ENCODE results near the gene DHRSX.
"Not testable (repeated sequence)": the region's sequence is repeated elsewhere in the genome, so short reads cannot be mapped to it uniquely, and the experiment has no call there.

DHRSX gene

DNA sequence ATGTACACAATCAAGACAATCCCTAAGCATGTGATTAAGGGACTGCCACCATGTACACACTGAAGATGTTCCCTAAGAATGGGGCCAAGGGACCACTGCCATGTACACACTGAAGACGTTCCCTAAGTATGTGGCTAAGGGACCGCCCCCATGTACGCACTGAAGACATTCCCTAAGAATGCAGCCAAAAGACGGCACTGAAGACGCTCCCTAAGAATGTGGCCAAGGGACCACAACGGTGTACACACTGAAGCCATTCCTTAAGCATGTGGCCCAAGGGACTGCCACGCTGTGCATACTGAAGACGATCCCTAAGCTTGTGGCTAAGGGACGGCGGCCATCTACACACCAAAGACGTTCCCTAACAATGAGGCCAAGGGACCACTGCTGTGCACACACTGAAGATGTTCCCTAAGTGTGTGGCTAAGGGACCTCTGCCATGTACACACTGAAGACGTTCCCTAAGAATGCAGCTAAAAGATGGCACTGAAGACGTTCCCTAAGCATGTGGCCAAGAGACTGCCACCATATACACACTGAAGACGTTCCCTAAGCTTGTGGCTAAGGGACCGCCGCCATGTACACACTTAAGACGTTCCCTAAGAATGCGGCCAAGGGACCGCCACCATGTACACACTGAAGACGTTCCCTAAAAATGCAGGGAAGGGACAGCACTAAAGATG lies 26.4 kb downstream of the DHRSX start:
- no peak for TF ChIP-seq ZFX (IDR thresholded peaks at IDR 0.05)
- TF ChIP-seq, protein P1, sequence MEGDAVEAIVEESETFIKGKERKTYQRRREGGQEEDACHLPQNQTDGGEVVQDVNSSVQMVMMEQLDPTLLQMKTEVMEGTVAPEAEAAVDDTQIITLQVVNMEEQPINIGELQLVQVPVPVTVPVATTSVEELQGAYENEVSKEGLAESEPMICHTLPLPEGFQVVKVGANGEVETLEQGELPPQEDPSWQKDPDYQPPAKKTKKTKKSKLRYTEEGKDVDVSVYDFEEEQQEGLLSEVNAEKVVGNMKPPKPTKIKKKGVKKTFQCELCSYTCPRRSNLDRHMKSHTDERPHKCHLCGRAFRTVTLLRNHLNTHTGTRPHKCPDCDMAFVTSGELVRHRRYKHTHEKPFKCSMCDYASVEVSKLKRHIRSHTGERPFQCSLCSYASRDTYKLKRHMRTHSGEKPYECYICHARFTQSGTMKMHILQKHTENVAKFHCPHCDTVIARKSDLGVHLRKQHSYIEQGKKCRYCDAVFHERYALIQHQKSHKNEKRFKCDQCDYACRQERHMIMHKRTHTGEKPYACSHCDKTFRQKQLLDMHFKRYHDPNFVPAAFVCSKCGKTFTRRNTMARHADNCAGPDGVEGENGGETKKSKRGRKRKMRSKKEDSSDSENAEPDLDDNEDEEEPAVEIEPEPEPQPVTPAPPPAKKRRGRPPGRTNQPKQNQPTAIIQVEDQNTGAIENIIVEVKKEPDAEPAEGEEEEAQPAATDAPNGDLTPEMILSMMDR (conservative IDR thresholded peaks at IDR 0.05) = no peak
- H3K27ac ChIP-seq = no peak overlapping the region

- not testable (repeated sequence) for H3K27ac ChIP-seq
These were observed 27.7 kb downstream of the DHRSX start for GRCh38 chrX:2473064-2473463.

DNA sequence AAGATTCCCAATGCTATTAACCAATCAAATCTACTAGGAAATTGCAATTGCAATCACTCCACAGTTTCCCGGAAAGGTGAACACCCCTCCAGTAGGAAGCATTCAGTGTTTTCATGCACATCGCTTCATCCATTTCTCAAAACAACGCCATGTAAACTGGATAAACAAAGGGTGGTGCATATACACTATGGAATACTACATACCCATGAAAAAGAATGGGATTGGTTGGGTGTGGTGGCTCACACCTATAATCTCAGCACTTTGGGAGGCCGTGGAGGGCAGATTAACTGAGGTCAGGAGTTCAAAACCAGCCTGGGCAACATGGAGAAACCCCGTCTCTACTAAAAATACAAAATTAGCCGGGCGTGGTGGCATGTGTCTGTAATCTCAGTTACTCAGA lies 29.1 kb downstream of the DHRSX start:
- TF ChIP-seq ZFX (IDR thresholded peaks at IDR 0.05) = no peak
- TF ChIP-seq, protein P1 (conservative IDR thresholded peaks at IDR 0.05) = no peak
- H3K27ac ChIP-seq = no peak overlapping the region

GRCh38 chrX:2471126-2471525 lies 29.6 kb downstream of the DHRSX start:
- not testable (repeated sequence) for H3K27ac ChIP-seq

DNA sequence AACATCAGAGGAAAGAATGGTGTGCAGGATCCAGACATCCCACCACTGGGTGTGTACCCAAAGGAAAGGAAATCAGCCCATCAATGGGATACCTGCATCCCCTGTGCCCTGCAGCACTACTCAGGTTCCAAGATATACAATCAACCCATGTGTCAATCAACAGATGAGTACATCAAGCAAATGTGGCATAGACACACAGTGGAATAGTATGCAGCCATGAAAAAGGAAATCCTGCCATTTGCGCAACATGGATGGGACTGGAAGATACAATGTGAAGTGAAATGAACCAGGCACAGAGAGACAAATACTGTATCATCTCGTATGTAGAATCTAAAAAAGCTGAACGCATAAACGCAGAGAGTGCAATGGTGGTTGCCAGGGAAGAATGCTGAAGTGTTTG lies 30.9 kb downstream of the DHRSX start:
- H3K27ac ChIP-seq = not testable (repeated sequence)

GRCh38 chrX:2469196-2469685 lies 31.5 kb downstream of the DHRSX start:
- TF ChIP-seq, protein P1 (conservative IDR thresholded peaks at IDR 0.05) = no peak
- no peak for TF ChIP-seq ZFX (IDR thresholded peaks at IDR 0.05)
- H3K27ac ChIP-seq = no peak overlapping the region

DNA sequence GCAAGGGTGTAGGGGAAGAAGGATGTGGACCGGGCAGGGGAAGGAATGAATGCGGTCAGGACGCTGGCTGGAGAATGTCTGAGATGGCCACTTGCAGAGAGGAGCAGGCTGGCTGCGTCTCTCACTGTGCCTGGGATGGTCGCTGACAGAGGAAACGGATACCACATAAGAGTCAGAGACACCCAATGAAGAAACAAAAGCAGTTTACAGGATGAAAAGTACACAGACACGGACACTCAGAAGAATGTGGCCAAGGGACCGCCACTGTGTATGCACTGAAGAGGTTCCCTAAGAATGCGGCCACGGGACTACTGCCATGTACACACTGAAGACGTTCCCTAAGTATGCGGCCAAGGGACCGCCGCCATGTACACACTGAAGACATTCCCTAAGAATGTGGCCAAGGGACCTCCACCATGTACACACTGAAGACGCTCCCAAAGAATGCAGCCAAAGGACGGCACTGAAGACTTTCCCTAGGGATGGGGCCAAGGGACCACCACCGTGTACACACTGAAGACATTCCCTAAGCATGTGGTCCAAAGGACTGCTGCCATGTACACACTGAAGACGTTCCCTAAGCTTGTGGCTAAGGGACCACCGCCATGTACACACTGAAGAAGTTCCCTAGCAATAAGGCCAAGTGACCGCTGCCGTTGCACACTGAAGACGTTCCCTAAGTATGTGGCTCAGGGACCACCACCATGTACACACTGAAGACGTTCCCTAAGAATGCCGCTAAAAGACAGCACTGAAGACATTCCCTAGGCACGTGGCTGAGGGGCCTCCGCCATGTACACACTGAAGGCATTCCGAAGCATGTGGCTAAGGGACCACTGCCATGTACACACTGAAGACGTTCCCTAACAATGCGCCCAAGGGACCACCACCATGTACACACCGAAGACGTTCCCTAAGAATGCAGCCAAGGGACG lies 32.2 kb downstream of the DHRSX start:
- TF ChIP-seq ZFX (IDR thresholded peaks at IDR 0.05) = no peak
- TF ChIP-seq, protein P1 (conservative IDR thresholded peaks at IDR 0.05) = no peak
- no peak overlapping the region for H3K27ac ChIP-seq

DNA sequence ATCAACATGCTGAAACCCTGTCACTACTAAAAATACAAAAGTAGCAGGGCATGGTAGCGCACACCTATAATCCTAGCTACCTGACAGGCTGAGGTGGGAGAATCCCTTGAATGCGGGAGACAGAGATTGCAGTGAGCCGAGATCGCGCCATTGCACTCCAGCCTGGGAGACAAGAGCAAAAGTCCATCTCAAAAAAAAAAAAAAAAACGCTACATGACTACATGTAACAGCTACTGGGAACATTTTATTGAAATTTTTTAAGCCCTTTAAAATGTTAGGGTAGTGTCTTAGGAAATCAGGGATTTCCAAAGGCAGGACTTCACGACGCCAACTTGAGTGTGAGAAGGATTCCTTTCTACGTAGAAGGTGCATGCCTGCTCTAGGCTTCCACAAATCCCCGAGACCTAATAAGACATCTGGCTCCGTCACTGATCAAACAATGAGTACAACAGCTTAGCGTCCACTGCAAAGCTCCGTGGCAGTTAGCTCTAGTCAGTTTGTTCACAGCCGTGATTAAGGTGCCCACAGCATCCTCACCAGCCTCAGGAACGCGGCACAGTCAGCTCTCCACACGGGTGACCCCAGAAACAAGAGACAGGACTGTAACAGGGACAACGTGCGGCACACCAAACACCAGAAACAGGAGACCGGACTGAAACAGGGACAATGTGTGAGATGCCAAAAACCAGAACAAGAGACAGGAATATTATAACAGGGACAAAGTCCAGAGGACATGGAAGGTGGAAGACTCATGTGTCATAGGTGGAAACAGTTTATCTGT lies 33.7 kb downstream of the DHRSX start:
- H3K27ac ChIP-seq = no peak overlapping the region
- TF ChIP-seq, protein P1 (conservative IDR thresholded peaks at IDR 0.05) = no peak
- no peak for TF ChIP-seq ZFX (IDR thresholded peaks at IDR 0.05)

Data from C4-2B (cell line).